IMR-90 (cell line): ENCODE data around the gene ANKRD1.

Experiments used
- FOS ChIP-seq: fragments of 150-350 bp; IDR thresholded peaks from 2 replicates; pipeline ENCODE4 v1.6.1; 2016; ENCODE audit warnings: low read depth, low read length
- MAFK ChIP-seq: IDR thresholded peaks from 2 replicates; pipeline ENCODE4 v1.6.1; 2012; ENCODE audit warnings: low read depth, low read length, improper control_type of control experiment
- MXI1 ChIP-seq: IDR thresholded peaks from 2 replicates; pipeline ENCODE4 v1.6.1; 2012; ENCODE audit warnings: low read depth, mild to moderate bottlenecking, low read length, moderate library complexity, borderline replicate concordance
- POLR2A ChIP-seq: IDR thresholded peaks from 2 replicates; pipeline ENCODE4 v1.6.1; 2012; ENCODE audit warnings: mild to moderate bottlenecking, low read depth, low read length
- RAD21 ChIP-seq: IDR thresholded peaks from 2 replicates; pipeline ENCODE4 v1.6.1; 2012; ENCODE audit warnings: low read length, improper control_type of control experiment
- RCOR1 ChIP-seq: IDR thresholded peaks from 2 replicates; pipeline ENCODE4 v1.6.1; 2012; ENCODE audit warnings: mild to moderate bottlenecking, low read length, improper control_type of control experiment; ENCODE audit not compliant: insufficient replicate concordance
- RFX5 ChIP-seq: IDR thresholded peaks from 2 replicates; pipeline ENCODE4 v1.8.0; 2012; ENCODE audit warnings: low read depth, mild to moderate bottlenecking, low read length, moderate library complexity
- SMC3 ChIP-seq: fragments of 150-350 bp; IDR thresholded peaks from 2 replicates; pipeline ENCODE4 v1.6.1; 2016; ENCODE audit warnings: low read depth, mild to moderate bottlenecking, antibody characterized with exemption, low read length, moderate library complexity
- TF ChIP-seq, protein P1 (sequence below): conservative IDR thresholded peaks from 2 replicates; pipeline ENCODE4 v1.5.1; 2012; ENCODE audit warnings: mild to moderate bottlenecking, low read depth, low read length, improper control_type of control experiment

DNA sequence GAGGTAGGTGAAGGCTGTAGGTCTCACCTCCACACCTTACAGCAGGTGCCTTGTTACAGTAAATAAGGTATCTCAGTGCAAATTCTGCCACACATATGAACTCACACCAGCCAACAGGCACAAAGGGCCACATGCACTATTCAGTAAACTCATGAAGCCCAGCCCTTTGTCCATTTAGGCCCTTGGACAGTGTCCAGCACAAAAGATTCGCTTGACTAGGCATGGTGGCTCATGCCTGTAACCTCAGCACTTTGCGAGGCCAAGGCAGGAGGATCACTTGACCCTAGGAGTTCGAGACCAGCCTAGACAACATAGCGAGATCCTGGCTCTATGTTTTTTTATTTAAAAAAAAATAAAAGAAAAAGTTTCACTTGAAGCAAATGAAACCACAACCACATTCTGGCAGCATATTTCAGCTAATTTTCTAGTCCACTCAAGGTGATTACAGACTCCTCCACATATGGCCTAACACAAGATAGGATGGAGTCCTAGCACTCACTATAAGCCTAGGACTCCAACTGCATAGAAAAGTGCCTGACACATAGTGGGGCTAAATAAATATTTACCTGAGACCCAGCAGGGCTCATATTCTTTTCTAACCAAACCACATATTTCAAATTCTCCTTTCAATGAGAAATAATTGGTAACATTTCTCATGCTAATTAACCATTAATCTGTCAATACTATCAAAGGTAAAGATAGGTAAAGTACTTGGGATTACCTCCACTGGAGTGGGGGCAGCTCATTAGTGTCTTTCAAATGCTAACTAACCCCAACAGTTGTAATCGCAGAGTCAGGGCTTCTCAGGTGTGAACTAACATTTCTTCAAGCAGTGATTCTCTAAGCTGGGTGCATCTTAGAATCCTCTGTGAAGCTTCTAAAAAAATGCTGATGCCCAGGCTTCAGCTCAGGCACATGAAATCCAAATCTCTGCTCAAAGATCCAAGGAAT lies 4.5 kb upstream of the ANKRD1 start:
- no peak for TF ChIP-seq POLR2A
- TF ChIP-seq, protein P1, sequence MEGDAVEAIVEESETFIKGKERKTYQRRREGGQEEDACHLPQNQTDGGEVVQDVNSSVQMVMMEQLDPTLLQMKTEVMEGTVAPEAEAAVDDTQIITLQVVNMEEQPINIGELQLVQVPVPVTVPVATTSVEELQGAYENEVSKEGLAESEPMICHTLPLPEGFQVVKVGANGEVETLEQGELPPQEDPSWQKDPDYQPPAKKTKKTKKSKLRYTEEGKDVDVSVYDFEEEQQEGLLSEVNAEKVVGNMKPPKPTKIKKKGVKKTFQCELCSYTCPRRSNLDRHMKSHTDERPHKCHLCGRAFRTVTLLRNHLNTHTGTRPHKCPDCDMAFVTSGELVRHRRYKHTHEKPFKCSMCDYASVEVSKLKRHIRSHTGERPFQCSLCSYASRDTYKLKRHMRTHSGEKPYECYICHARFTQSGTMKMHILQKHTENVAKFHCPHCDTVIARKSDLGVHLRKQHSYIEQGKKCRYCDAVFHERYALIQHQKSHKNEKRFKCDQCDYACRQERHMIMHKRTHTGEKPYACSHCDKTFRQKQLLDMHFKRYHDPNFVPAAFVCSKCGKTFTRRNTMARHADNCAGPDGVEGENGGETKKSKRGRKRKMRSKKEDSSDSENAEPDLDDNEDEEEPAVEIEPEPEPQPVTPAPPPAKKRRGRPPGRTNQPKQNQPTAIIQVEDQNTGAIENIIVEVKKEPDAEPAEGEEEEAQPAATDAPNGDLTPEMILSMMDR, result no peak
- no peak for TF ChIP-seq SMC3
- no peak for TF ChIP-seq RFX5
- TF ChIP-seq MXI1, result no peak
- TF ChIP-seq FOS, result no peak
- TF ChIP-seq RCOR1, result no peak
- no peak for TF ChIP-seq MAFK
- no peak for TF ChIP-seq RAD21
